K562 (cell line): ENCODE measurements around the gene KIF3B. TPM values are rescaled to one million over a fixed set of nuclear protein-coding genes. Genes with fewer than 3 reads are reported as not detected.

ENCODE experiments used
- ATAC-seq: fragments of 200-7000 bp; cut with Tn5 transposase; 3 replicates; pipeline ENCODE4 v1.9.1; 2020; ENCODE audit warnings: moderate library complexity
- BruUV-seq: library from RNA; stranded (reverse); fragments of 400-500 nt; replicated peaks from 2 replicates; lab custom pipeline; 2021; lab: Mats Ljungman, UMichigan
- CTCF ChIA-PET: fragments of 300-600 bp; formaldehyde crosslinking; extraction: SDS; loops from one replicate; lab custom pipeline; 2021; ENCODE audit warnings: low intra/inter-chr PET ratio; lab: Yijun Ruan, JAX
- POLR2A ChIA-PET: fragments of 300-600, 350-650 bp; sonication (Branson Sonifier 250); formaldehyde crosslinking; extraction: SDS; loops from one replicate; lab custom pipeline; 2021; ENCODE audit warnings: antibody characterized with exemption, inconsistent platforms; lab: Yijun Ruan, JAX
- DNase-seq, 4 experiments: peaks; one replicate each; pipeline versions ENCODE4 v3.0.0 to v3.0.0-alpha.2; 2011 to 2018; ENCODE audit warnings: low spot score in 3 of 4, mixed read lengths in 3 of 4; ENCODE audit errors: extremely low read depth in 1 of 4
- FAIRE-seq: peaks from 2 replicates; lab custom pipeline; 2011; peaks lifted over from hg19 to GRCh38; lab: Jason Lieb, UNC
- H2AFZ ChIP-seq: 2 replicates; pipeline ENCODE4 v1.6.0; 2011; ENCODE audit warnings: low read depth, low read length, control low read depth, inconsistent platforms
- H3K27ac ChIP-seq: fragments of 200-600 bp; 3 replicates; pipeline ENCODE4 v1.8.0; 2011; ENCODE audit warnings: low read depth, mild to moderate bottlenecking, control low read depth, inconsistent platforms, low read length, moderate library complexity, mixed read lengths; ENCODE audit errors: extremely low read depth
- H3K27me3 ChIP-seq, 2 experiments: fragments of 300-600 bp in 1 of 2; 2 replicates in 1 of 2; 3 replicates in 1 of 2; pipeline versions ENCODE4 v1.6.0 to v1.8.0; 2011; ENCODE audit warnings: inconsistent platforms in 2 of 2, low read length in 2 of 2, mild to moderate bottlenecking in 1 of 2, mixed read lengths in 1 of 2, moderate library complexity in 1 of 2; ENCODE audit not compliant: control insufficient read depth in 2 of 2, insufficient read depth in 2 of 2
- H3K36me3 ChIP-seq: fragments of 300-600 bp; 3 replicates; pipeline ENCODE4 v1.8.0; 2011; ENCODE audit warnings: mild to moderate bottlenecking, low read length, inconsistent platforms; ENCODE audit not compliant: control insufficient read depth, insufficient read depth
- H3K4me1 ChIP-seq, 2 experiments: fragments of 200-600 bp in 1 of 2; replicated peaks in 1 of 2; 2 replicates in 1 of 2; 3 replicates in 1 of 2; pipeline versions ENCODE4 v1.5.1 to v1.8.0; 2011; ENCODE audit warnings: inconsistent platforms in 2 of 2, low read length in 2 of 2, mild to moderate bottlenecking in 1 of 2, mixed read lengths in 1 of 2, moderate library complexity in 1 of 2; ENCODE audit not compliant: control insufficient read depth in 2 of 2, insufficient read depth in 2 of 2
- H3K4me2 ChIP-seq: 2 replicates; pipeline ENCODE4 v1.6.1; 2011; ENCODE audit warnings: low read length, control low read depth, inconsistent platforms, mixed read lengths; ENCODE audit not compliant: insufficient read depth
- H3K4me3 ChIP-seq: fragments of 200-600 bp; sonication (generic), shearing (Covaris generic); 2 replicates; pipeline ENCODE4 v1.5.1; 2016; ENCODE audit warnings: control low read depth, inconsistent platforms
- H3K79me2 ChIP-seq: fragments of 200-600 bp; 3 replicates; pipeline ENCODE4 v1.8.0; 2011; ENCODE audit warnings: low read length, inconsistent platforms; ENCODE audit not compliant: control insufficient read depth, insufficient read depth
- H3K9ac ChIP-seq, 2 experiments: 2 replicates each; pipeline versions ENCODE4 v1.6.0 to v1.6.1; 2011; ENCODE audit warnings: low read depth in 2 of 2, low read length in 2 of 2, control low read depth in 1 of 2, inconsistent platforms in 1 of 2, mild to moderate bottlenecking in 1 of 2, mixed read lengths in 1 of 2; ENCODE audit not compliant: insufficient read depth in 1 of 2
- H3K9me1 ChIP-seq: one replicate; pipeline ENCODE4 v1.6.0; 2011; ENCODE audit warnings: inconsistent platforms, mild to moderate bottlenecking, low read length, moderate library complexity; ENCODE audit not compliant: control insufficient read depth, insufficient read depth
- H3K9me3 ChIP-seq: replicated peaks from 2 replicates; pipeline ENCODE4 v1.5.1; 2011; ENCODE audit warnings: low read depth, low read length, inconsistent platforms; ENCODE audit not compliant: control insufficient read depth, insufficient read depth
- H4K20me1 ChIP-seq: replicated peaks from 2 replicates; pipeline ENCODE4 v1.6.1; 2011; ENCODE audit warnings: low read length, inconsistent platforms, mixed read lengths; ENCODE audit not compliant: control insufficient read depth, insufficient read depth
- ARID1B ChIP-seq: fragments of 450-650 bp; IDR thresholded peaks from 2 replicates; pipeline ENCODE4 v1.6.1; 2016; ENCODE audit warnings: antibody characterized with exemption, mild to moderate bottlenecking, inconsistent platforms
- DPF2 ChIP-seq: fragments of 450-650 bp; IDR thresholded peaks from 2 replicates; pipeline ENCODE4 v1.6.1; 2016
- ELF2 ChIP-seq: fragments of 250-450 bp; sonication (Bioruptor Pico); IDR thresholded peaks from 2 replicates; pipeline ENCODE4 v1.5.0; 2021; ENCODE audit warnings: mild to moderate bottlenecking
- FIP1L1 ChIP-seq: fragments of 200-400 bp; formaldehyde crosslinking; IDR thresholded peaks from 2 replicates; pipeline ENCODE4 v1.6.1; 2018; ENCODE audit warnings: mild to moderate bottlenecking, low read depth, low read length; ENCODE audit not compliant: poor library complexity, severe bottlenecking
- FOXP1 ChIP-seq: sonication (generic); formaldehyde crosslinking; IDR thresholded peaks from 2 replicates; pipeline ENCODE4 v1.8.0; 2022; ENCODE audit warnings: mild to moderate bottlenecking, missing genetic modification reagents
- KDM1A ChIP-seq, 2 experiments: fragments of 450-650 bp; IDR thresholded peaks; 2 replicates each; pipeline ENCODE4 v1.6.1; 2016; ENCODE audit warnings: mild to moderate bottlenecking in 2 of 2
- LARP7 ChIP-seq: fragments of 450-650 bp; IDR thresholded peaks from 2 replicates; pipeline ENCODE4 v1.6.1; 2016
- RB1 ChIP-seq: fragments of 450-650 bp; IDR thresholded peaks from 2 replicates; pipeline ENCODE4 v1.6.1; 2017; ENCODE audit warnings: low read depth, mild to moderate bottlenecking
- RCOR1 ChIP-seq, 2 experiments: IDR thresholded peaks; 2 replicates each; pipeline ENCODE4 v1.6.1; 2012; ENCODE audit warnings: low read depth in 2 of 2, low read length in 2 of 2, borderline replicate concordance in 1 of 2, improper control_type of control experiment in 1 of 2
- TAL1 ChIP-seq: fragments of 450-650 bp; IDR thresholded peaks from 2 replicates; pipeline ENCODE4 v1.6.1; 2016; ENCODE audit warnings: mild to moderate bottlenecking
- XRCC5 ChIP-seq: fragments of 200-400 bp; formaldehyde crosslinking; IDR thresholded peaks from 2 replicates; pipeline ENCODE4 v1.6.1; 2017; ENCODE audit warnings: low read depth, mild to moderate bottlenecking, low read length
- WGBS: fragments of 100-300 bp; shearing (Covaris generic); methylation state at CpG from one replicate; pipeline ENCODE4 v1.1.6; 2016; ENCODE audit warnings: low coverage, mixed read lengths; ENCODE audit not compliant: insufficient coverage; ENCODE audit errors: missing lambda C conversion rate; 5-methylcytosine and 5-hydroxymethylcytosine counted together
- in situ Hi-C: fragments of 300-500 bp; cut with MboI; formaldehyde crosslinking; loops from 4 replicates; pipeline ENCODE4 v1.15.0; 2018; ENCODE audit warnings: inconsistent platforms, mixed read lengths
- intact Hi-C: fragments of 100-400 bp; cut with micrococcal nuclease; formaldehyde crosslinking; loops from 2 replicates; pipeline ENCODE4 v1.14.2; 2022
- polyA plus RNA-seq, 8 experiments: library from polyadenylated mRNA; depleted of rRNA in 4 of 8; stranded (reverse) in 5 of 8; unstranded in 3 of 8; fragments of >200 nt; fragmentation: Nextera tagmentation in 2 of 8; fragmentation: Illumina TruSeq in 1 of 8; extraction: Ambion mirVana in 2 of 8; extraction: Trizol in 1 of 8; gene quantifications; 2 replicates each; pipeline versions ENCODE4 v1.2.1 to v1.2.3, GENCODE V29; 2011 to 2014; ENCODE audit warnings: inconsistent platforms in 1 of 8, missing spikeins in 1 of 8
- total RNA-seq, 7 experiments: library from RNA; depleted of rRNA in 6 of 7; stranded (reverse); fragments of >200 nt in 6 of 7; fragmentation: Illumina TruSeq in 2 of 7; extraction: Trizol in 2 of 7; gene quantifications; 2 replicates each; pipeline versions ENCODE4 v1.2.1 to v1.2.3, GENCODE V29; 2011 to 2021; ENCODE audit warnings: low replicate concordance in 1 of 7
- TF ChIP-seq, protein P1 (sequence below): sonication (generic); formaldehyde crosslinking; IDR thresholded peaks from 2 replicates; pipeline ENCODE4 v1.8.0; 2022; ENCODE audit warnings: missing genetic modification reagents, mild to moderate bottlenecking, moderate library complexity, borderline replicate concordance
- TF ChIP-seq, protein P2 (sequence below): IDR thresholded peaks from 2 replicates; pipeline ENCODE4 v1.6.1; 2011; ENCODE audit warnings: borderline replicate concordance, low read depth, mild to moderate bottlenecking, moderate library complexity, low read length; ENCODE audit not compliant: insufficient read depth, poor library complexity, severe bottlenecking

The KIF3B gene
- total and polyA plus RNA-seq, 9 of the 15 experiments (the other 6 are each of a cell fraction or from before 2014, with no cell fraction given): 2.9 to 12.3 (median 8.6) TPM

DNA sequence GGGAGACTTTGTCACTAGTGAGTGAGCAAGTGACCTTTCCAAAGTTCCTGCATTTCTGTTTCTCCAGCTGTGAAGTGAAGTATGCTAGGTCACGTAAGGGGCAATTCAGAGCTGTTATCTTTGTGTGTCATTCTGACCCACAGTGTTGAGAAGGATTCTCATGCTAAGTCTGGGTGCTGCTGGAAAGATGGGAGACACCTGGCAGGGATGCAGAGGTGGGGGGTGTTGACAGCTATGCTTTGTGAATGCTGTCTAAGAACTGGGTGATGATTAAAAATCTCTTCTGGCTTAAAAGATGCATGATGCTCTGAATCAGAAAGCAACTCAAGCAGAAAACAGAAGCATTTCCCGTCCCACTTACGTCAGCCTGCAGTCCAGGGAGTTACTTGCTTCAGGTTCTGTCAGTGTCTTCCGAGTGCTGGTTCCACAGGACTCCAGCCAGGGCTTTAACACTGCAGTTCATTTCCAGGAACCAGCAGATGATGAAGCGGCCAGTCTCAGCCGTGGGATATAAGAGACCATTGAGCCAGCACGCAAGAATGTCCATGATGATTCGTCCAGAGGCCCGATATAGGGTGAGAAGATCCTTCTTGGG, 49.7 kb downstream of the KIF3B start (continued):
- TF ChIP-seq RCOR1 (IDR thresholded peaks at IDR 0.05; ENCODE audit: borderline replicate concordance in 1 of 2, low read depth in 2 of 2, low read length in 2 of 2) (0 out of 4 replicates have a peak, but pooled peaks of 1 of the 2 experiments have one; percentile 17), TAL1 (peak; percentile 28; the same call in 1 of the 2 replicates), XRCC5 (no peak), KDM1A (IDR thresholded peaks at IDR 0.05) (0 out of 4 replicates have a peak, but pooled peaks have one; percentile 11 to 26), ARID1B (peak; percentile 42), DPF2 (peak; percentile 60)

DNA sequence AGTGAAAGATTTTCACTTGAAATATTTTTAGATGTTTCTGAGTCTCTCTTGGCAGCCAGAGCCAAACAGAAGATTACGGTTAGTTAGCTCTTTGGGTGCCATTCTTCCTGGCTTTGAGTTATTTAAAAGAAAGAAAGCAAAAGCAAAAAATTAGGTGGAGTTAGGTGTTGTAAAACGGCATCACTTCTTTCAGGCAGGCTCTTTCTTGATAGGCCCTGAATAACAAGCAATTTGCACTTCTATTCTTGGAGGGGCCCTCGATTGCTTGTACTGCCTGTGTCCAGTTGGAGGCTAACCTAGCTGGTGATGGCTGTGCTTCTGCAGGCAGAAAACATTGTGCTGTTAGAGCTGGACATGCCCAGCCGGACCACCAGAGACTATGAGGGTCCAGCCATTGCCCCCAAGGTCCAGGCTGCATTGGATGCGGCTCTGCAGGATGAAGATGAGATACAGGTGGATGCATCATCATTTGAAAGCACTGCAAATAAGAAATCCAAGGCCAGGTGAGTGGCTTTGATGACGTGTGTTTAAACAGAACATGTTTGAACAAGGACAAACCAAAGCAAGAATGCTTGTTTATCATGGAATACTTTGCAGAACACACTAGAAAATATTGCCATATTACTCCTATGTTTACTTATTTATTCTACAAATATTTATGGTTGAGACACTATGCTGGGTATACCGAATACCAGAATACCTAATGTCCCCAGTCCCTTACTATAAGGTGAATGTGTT, 52.5 kb downstream of the KIF3B start:
- Histone ChIP-seq H3K4me2 (no peak overlapping the region), H2AFZ (no peak overlapping the region), H3K79me2 (no peaks in the 10 kb centered on the region), H3K27me3 (no peaks in the 10 kb centered on the region), H3K9me3 (no peaks in the 10 kb centered on the region), H3K27ac (no peak overlapping the region), H3K4me1 (peaks cover 13 to 45% of the 10 kb centered on the region in 2 experiments), H3K9me1 (no peaks in the 10 kb centered on the region), H3K9ac (no peak overlapping the region), H3K36me3 (peaks cover 21% of the 10 kb centered on the region; the same call in 2 of the 3 replicates), H3K4me3 (no peak overlapping the region), H4K20me1 (no peaks in the 10 kb centered on the region)
- FAIRE-seq: no peak
- WGBS: 67% methylated on average over 7 of the region's 7 CpGs
- in situ Hi-C loops (loop anchor here (5.0 kb wide), 1 partner anchor 107 kb away; no protein-coding TSS in a partner anchor), intact Hi-C loops (loop anchor here (10.0 kb wide), 1 partner anchor 325 kb away; no protein-coding TSS in a partner anchor)
- TF ChIP-seq FIP1L1 (no peak), RB1 (no peak), ELF2 (CRISPR knock-in tag) (no peak), LARP7 (no peak), FOXP1 (CRISPR knock-in tag) (no peak)
- TF ChIP-seq, protein P1, sequence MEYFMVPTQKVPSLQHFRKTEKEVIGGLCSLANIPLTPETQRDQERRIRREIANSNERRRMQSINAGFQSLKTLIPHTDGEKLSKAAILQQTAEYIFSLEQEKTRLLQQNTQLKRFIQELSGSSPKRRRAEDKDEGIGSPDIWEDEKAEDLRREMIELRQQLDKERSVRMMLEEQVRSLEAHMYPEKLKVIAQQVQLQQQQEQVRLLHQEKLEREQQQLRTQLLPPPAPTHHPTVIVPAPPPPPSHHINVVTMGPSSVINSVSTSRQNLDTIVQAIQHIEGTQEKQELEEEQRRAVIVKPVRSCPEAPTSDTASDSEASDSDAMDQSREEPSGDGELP (CRISPR knock-in tag): no peak
- TF ChIP-seq, protein P2, sequence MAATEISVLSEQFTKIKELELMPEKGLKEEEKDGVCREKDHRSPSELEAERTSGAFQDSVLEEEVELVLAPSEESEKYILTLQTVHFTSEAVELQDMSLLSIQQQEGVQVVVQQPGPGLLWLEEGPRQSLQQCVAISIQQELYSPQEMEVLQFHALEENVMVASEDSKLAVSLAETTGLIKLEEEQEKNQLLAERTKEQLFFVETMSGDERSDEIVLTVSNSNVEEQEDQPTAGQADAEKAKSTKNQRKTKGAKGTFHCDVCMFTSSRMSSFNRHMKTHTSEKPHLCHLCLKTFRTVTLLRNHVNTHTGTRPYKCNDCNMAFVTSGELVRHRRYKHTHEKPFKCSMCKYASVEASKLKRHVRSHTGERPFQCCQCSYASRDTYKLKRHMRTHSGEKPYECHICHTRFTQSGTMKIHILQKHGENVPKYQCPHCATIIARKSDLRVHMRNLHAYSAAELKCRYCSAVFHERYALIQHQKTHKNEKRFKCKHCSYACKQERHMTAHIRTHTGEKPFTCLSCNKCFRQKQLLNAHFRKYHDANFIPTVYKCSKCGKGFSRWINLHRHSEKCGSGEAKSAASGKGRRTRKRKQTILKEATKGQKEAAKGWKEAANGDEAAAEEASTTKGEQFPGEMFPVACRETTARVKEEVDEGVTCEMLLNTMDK: no peak
- ATAC-seq: no peak
- DNase-seq: no peak
- ChIA-PET CTCF (no interaction called here), POLR2A (no interaction called here)
- no TSS peak for BruUV-seq
